PC-3 (cell line): ENCODE data around the gene ADGRV1. TPM values are rescaled to one million over a fixed set of nuclear protein-coding genes. Genes with fewer than 3 reads are reported as not detected.

ENCODE experiments used
- ATAC-seq: fragments of 200-7000 bp; cut with Tn5 transposase; 2 replicates; pipeline ENCODE4 v1.9.1; 2020; ENCODE audit warnings: mild to moderate bottlenecking, moderate library complexity
- BruUV-seq: library from RNA; stranded (reverse); fragments of 400-500 nt; replicated peaks from 2 replicates; lab custom pipeline; 2021; lab: Mats Ljungman, UMichigan
- CTCF ChIA-PET: fragments of 300-600 bp; sonication (Branson Sonifier 250); formaldehyde crosslinking; loops from one replicate; lab custom pipeline; 2022; ENCODE audit warnings: antibody characterized with exemption; lab: Charles Lee
- POLR2A ChIA-PET: fragments of 300-600 bp; sonication (Branson Sonifier 250); formaldehyde crosslinking; loops from one replicate; lab custom pipeline; 2022; ENCODE audit warnings: antibody characterized with exemption; ENCODE audit not compliant: unreplicated experiment; lab: Charles Lee
- DNase-seq: peaks from one replicate; pipeline ENCODE4 v3.0.0-alpha.2; 2015
- H2AFZ ChIP-seq: fragments of 300-600 bp; sonication (generic); 2 replicates; pipeline ENCODE4 v1.6.0; 2016; ENCODE audit warnings: antibody characterized with exemption, low read length
- H3F3A ChIP-seq: fragments of 300-600 bp; sonication (generic); one replicate; pipeline ENCODE4 v1.6.0; 2017; ENCODE audit warnings: antibody characterized with exemption, low read length, control low read depth, mild to moderate bottlenecking; ENCODE audit not compliant: unreplicated experiment
- H3K27ac ChIP-seq: fragments of 300-600 bp; sonication (generic); 2 replicates; pipeline ENCODE4 v1.5.1; 2016; ENCODE audit warnings: mild to moderate bottlenecking, low read length
- H3K27me3 ChIP-seq: fragments of 300-600 bp; sonication (generic); 2 replicates; pipeline ENCODE4 v1.6.1; 2016; ENCODE audit warnings: low read length, mixed read lengths
- H3K36me3 ChIP-seq: fragments of 300-600 bp; sonication (generic); 2 replicates; pipeline ENCODE4 v1.6.1; 2016; ENCODE audit warnings: low read depth, mixed run types, low read length, mixed read lengths
- H3K4me1 ChIP-seq: fragments of 300-600 bp; sonication (generic); 2 replicates; pipeline ENCODE4 v1.5.1; 2016; ENCODE audit warnings: low read length; ENCODE audit not compliant: insufficient read depth
- H3K4me2 ChIP-seq: fragments of 300-600 bp; sonication (generic); 2 replicates; pipeline ENCODE4 v1.6.0; 2016; ENCODE audit warnings: low read length
- H3K4me3 ChIP-seq: fragments of 300-600 bp; sonication (generic); 2 replicates; pipeline ENCODE4 v1.5.1; 2016; ENCODE audit warnings: mild to moderate bottlenecking, low read length, mixed read lengths
- H3K79me2 ChIP-seq: fragments of 300-600 bp; sonication (generic); 2 replicates; pipeline ENCODE4 v1.6.1; 2017; ENCODE audit warnings: low read length, mixed read lengths
- H3K9ac ChIP-seq: fragments of 300-600 bp; sonication (generic); 2 replicates; pipeline ENCODE4 v1.6.0; 2016; ENCODE audit warnings: mild to moderate bottlenecking, low read length
- H3K9me2 ChIP-seq: fragments of 300-600 bp; sonication (generic); replicated peaks from 2 replicates; pipeline ENCODE4 v1.6.1; 2016; ENCODE audit warnings: mixed run types, low read length, mixed read lengths
- H3K9me3 ChIP-seq: fragments of 300-600 bp; sonication (generic); 2 replicates; pipeline ENCODE4 v1.6.1; 2016; ENCODE audit warnings: low read length, mixed read lengths
- H4K20me1 ChIP-seq: fragments of 300-600 bp; sonication (generic); 2 replicates; pipeline ENCODE4 v1.6.1; 2016; ENCODE audit warnings: low read length, mixed read lengths
- EZH2 ChIP-seq: fragments of 300-600 bp; sonication (generic); IDR thresholded peaks from one replicate; pipeline ENCODE4 v1.6.1; 2017; ENCODE audit warnings: antibody characterized with exemption, mild to moderate bottlenecking, low read length; ENCODE audit not compliant: unreplicated experiment
- EZH2phosphoT487 ChIP-seq: fragments of 300-600 bp; sonication (generic); IDR thresholded peaks from 2 replicates; pipeline ENCODE4 v1.6.1; 2018; ENCODE audit warnings: mild to moderate bottlenecking, antibody characterized with exemption, low read length, borderline replicate concordance
- intact Hi-C: fragments of 100-400 bp; cut with micrococcal nuclease; formaldehyde crosslinking; loops from 2 replicates; pipeline ENCODE4 v1.9.0; 2023
- total RNA-seq: library from RNA; depleted of rRNA; stranded (reverse); fragments of >200 nt; gene quantifications from 2 replicates; pipeline ENCODE4 v1.2.3, GENCODE V29; 2014
- TF ChIP-seq, protein P1 (sequence below): fragments of 300-600 bp; sonication (generic); conservative IDR thresholded peaks from 2 replicates; pipeline ENCODE4 v1.5.1; 2017; ENCODE audit warnings: antibody characterized with exemption, low read depth, mild to moderate bottlenecking, low read length

Gene ADGRV1
- total RNA-seq, 1 experiment from 2014 or later = 22.7 TPM

DNA sequence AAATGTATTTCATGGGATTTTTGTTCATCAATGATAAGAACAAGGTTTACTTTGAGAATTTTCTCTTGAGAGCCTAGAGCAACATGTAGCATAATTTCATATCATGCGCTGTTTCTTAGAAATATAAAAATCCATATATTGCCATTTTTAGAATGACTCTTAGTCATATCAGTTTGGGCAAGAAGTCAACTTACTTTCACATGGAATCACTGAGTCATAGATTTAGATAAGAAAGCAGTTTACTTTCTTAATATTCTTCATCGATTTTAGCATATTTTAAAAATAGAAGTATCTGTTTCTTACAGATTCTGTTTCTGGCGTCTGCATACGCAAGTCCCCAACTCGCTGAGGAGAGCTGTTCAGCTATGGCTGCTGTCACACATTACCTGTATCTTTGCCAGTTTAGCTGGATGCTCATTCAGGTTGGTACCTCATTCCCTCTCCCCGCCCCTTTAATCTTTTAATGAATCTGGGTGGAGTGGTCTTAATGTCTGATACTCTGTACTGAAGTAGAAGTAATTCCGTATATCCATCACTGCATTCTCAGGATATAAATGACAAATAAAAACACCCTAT, 406.6 kb downstream of the ADGRV1 start:
- Histone ChIP-seq H3K4me1 (no peaks in the 10 kb centered on the region), H3K9ac (no peak overlapping the region), H4K20me1 (no peaks in the 10 kb centered on the region), H3K36me3 (no peaks in the 10 kb centered on the region), H3K27me3 (no peaks in the 10 kb centered on the region), H3K9me3 (no peaks in the 10 kb centered on the region), H3K4me3 (no peak overlapping the region), H3K27ac (no peak overlapping the region), H3F3A (no peaks in the 10 kb centered on the region), H2AFZ (no peak overlapping the region), H3K79me2 (no peaks in the 10 kb centered on the region), H3K9me2 (no peaks in the 10 kb centered on the region), H3K4me2 (no peak overlapping the region)
- ATAC-seq (no peak), DNase-seq (no peak)
- intact Hi-C loops = no loop called here
- BruUV-seq = no TSS peak
- CTCF ChIA-PET = no interaction called here
- POLR2A ChIA-PET = no interaction called here
- no peak for TF ChIP-seq EZH2phosphoT487
- TF ChIP-seq, protein P1, sequence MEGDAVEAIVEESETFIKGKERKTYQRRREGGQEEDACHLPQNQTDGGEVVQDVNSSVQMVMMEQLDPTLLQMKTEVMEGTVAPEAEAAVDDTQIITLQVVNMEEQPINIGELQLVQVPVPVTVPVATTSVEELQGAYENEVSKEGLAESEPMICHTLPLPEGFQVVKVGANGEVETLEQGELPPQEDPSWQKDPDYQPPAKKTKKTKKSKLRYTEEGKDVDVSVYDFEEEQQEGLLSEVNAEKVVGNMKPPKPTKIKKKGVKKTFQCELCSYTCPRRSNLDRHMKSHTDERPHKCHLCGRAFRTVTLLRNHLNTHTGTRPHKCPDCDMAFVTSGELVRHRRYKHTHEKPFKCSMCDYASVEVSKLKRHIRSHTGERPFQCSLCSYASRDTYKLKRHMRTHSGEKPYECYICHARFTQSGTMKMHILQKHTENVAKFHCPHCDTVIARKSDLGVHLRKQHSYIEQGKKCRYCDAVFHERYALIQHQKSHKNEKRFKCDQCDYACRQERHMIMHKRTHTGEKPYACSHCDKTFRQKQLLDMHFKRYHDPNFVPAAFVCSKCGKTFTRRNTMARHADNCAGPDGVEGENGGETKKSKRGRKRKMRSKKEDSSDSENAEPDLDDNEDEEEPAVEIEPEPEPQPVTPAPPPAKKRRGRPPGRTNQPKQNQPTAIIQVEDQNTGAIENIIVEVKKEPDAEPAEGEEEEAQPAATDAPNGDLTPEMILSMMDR = no peak
- no peak for TF ChIP-seq EZH2

DNA sequence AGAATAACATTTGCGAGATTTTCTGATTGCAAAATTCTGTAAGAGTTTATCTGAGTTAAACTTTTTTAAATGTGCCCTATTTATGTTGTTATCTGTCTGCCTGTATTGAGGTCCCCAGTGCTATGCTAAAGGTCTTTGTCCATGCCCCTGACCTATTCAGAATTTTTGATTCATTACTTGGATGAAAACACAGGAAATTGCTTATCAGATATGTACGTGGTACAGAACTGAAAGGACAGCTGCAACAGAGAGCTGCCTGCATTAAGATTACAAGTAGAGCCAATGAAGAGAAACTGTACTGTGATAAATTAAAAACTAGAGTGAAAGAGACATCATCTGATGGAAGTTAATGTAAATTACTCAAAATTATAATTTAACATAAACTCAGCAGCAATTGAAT, 408.8 kb downstream of the ADGRV1 start:
- no TSS peak for BruUV-seq
- TF ChIP-seq, protein P1 = no peak
- TF ChIP-seq EZH2phosphoT487 (no peak), EZH2 (no peak)
- H3K9me3 ChIP-seq = no peaks in the 10 kb centered on the region
- no peaks in the 10 kb centered on the region for H3F3A ChIP-seq
- ChIA-PET POLR2A (no interaction called here), CTCF (no interaction called here)
- no peaks in the 10 kb centered on the region for H3K9me2 ChIP-seq
- no peaks in the 10 kb centered on the region for H3K36me3 ChIP-seq
- H3K27ac ChIP-seq = no peak overlapping the region
- DNase-seq (no peak), ATAC-seq (no peak)
- no peaks in the 10 kb centered on the region for H3K79me2 ChIP-seq
- no peak overlapping the region for H3K9ac ChIP-seq
- no peaks in the 10 kb centered on the region for H4K20me1 ChIP-seq
- intact Hi-C loops = no loop called here
- no peak overlapping the region for H3K4me3 ChIP-seq
- no peak overlapping the region for H2AFZ ChIP-seq
- H3K4me2 ChIP-seq = no peak overlapping the region
- H3K4me1 ChIP-seq = no peaks in the 10 kb centered on the region
- H3K27me3 ChIP-seq = no peaks in the 10 kb centered on the region

DNA sequence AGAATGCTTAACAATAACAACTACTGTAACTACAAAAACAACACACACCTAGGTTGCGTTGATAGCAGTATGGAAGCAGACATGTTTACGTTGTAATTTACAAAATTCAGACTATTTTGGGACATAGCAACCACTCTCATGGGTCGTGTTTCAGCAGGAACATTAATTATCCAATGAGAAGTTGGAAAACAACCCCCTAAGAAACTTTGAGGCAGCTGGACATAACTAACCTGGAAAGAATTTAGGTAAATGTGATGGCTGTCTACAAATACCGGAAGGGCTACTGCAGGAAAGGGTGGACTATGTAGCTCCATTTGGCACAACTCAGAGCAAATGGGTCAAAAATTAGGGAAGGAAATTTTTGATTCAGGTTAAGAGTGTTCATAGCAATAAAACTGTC, 409.3 kb downstream of the ADGRV1 start:
- no peak overlapping the region for H3K27ac ChIP-seq
- POLR2A ChIA-PET = no interaction called here
- no peak for DNase-seq
- H3F3A ChIP-seq = no peaks in the 10 kb centered on the region
- H2AFZ ChIP-seq = no peak overlapping the region
- TF ChIP-seq EZH2 (no peak), EZH2phosphoT487 (no peak)
- TF ChIP-seq, protein P1 = no peak
- H3K27me3 ChIP-seq = no peaks in the 10 kb centered on the region
- no peak overlapping the region for H3K9ac ChIP-seq
- H3K9me3 ChIP-seq = no peaks in the 10 kb centered on the region
- no peak overlapping the region for H3K4me2 ChIP-seq
- no peaks in the 10 kb centered on the region for H4K20me1 ChIP-seq
- no peaks in the 10 kb centered on the region for H3K9me2 ChIP-seq
- H3K4me3 ChIP-seq = no peak overlapping the region
- H3K79me2 ChIP-seq = no peaks in the 10 kb centered on the region
- no peaks in the 10 kb centered on the region for H3K4me1 ChIP-seq
- intact Hi-C loops = no loop called here
- CTCF ChIA-PET = no interaction called here
- ATAC-seq = no peak
- no TSS peak for BruUV-seq
- no peaks in the 10 kb centered on the region for H3K36me3 ChIP-seq
